Liver (tissue), 9 donors: Measurements from ENCODE around the gene STX7. TPM values are rescaled to one million over a fixed set of nuclear protein-coding genes. Genes with fewer than 3 reads are reported as not detected.

Source experiments
- DNase-seq: peaks from one replicate; pipeline ENCODE4 v3.0.0-alpha.2; 2017; ENCODE audit warnings: low spot score
- H3K27ac ChIP-seq, 2 donors: one replicate each; pipeline ENCODE4 v1.7.0; 2013; ENCODE audit warnings: inconsistent platforms in 2 of 2, low read length in 2 of 2, control low read depth in 1 of 2, low read depth in 1 of 2, mild to moderate bottlenecking in 1 of 2
- H3K27me3 ChIP-seq, 4 donors: one replicate each; pipeline versions ENCODE4 v1.6.1 to v1.7.0; 2013; ENCODE audit warnings: low read length in 3 of 4, inconsistent platforms in 1 of 4, mild to moderate bottlenecking in 1 of 4, moderate library complexity in 1 of 4; ENCODE audit not compliant: control insufficient read depth in 4 of 4, insufficient read depth in 4 of 4
- H3K36me3 ChIP-seq, 4 donors: one replicate each; pipeline versions ENCODE4 v1.6.1 to v1.7.0; 2013; ENCODE audit warnings: low read length in 3 of 4, mild to moderate bottlenecking in 3 of 4, low read depth in 1 of 4, moderate library complexity in 1 of 4; ENCODE audit not compliant: control insufficient read depth in 4 of 4, insufficient read depth in 3 of 4
- H3K4me1 ChIP-seq, 4 donors: one replicate each; pipeline versions ENCODE4 v1.6.1 to v1.7.0; 2013; ENCODE audit warnings: low read length in 3 of 4, mild to moderate bottlenecking in 3 of 4, moderate library complexity in 1 of 4; ENCODE audit not compliant: control insufficient read depth in 4 of 4, insufficient read depth in 4 of 4
- H3K4me3 ChIP-seq, 3 donors: one replicate each; pipeline versions ENCODE4 v1.6.1 to v1.7.0; 2013; ENCODE audit warnings: low read length in 3 of 3, control low read depth in 1 of 3, low read depth in 1 of 3, mild to moderate bottlenecking in 1 of 3
- H3K9ac ChIP-seq, 2 donors: one replicate each; pipeline ENCODE4 v1.7.0; 2013; ENCODE audit warnings: low read length in 2 of 2, mild to moderate bottlenecking in 2 of 2, moderate library complexity in 2 of 2, control low read depth in 1 of 2, low read depth in 1 of 2
- H3K9me3 ChIP-seq, 4 donors: one replicate each; pipeline versions ENCODE4 v1.6.1 to v1.7.0; 2013; ENCODE audit warnings: low read length in 3 of 4; ENCODE audit not compliant: control insufficient read depth in 4 of 4
- ATF3 ChIP-seq: IDR thresholded peaks from 2 replicates; pipeline ENCODE4 v1.6.1; 2016; ENCODE audit warnings: antibody characterized with exemption
- CTCF ChIP-seq: fragments of 150-350 bp; IDR thresholded peaks from 2 replicates; pipeline ENCODE4 v1.5.1; 2017; ENCODE audit warnings: improper control_type of control experiment, low read depth, low read length; ENCODE audit not compliant: missing input control
- EGR1 ChIP-seq, 2 donors: IDR thresholded peaks; 2 replicates each; pipeline ENCODE4 v1.6.1; 2016 to 2018; ENCODE audit warnings: antibody characterized with exemption in 2 of 2, low read depth in 2 of 2
- FOXA1 ChIP-seq: IDR thresholded peaks from 2 replicates; pipeline ENCODE4 v1.6.1; 2016; ENCODE audit warnings: antibody characterized with exemption
- FOXA2 ChIP-seq: IDR thresholded peaks from 2 replicates; pipeline ENCODE4 v1.6.1; 2016; ENCODE audit warnings: antibody characterized with exemption
- GABPA ChIP-seq, 2 donors: IDR thresholded peaks in 1 of 2; conservative IDR thresholded peaks in 1 of 2; 2 replicates each; pipeline ENCODE4 v1.6.1; 2016; ENCODE audit warnings: antibody characterized with exemption in 2 of 2, mild to moderate bottlenecking in 1 of 2, moderate library complexity in 1 of 2
- HNF4A ChIP-seq, 2 donors: conservative IDR thresholded peaks; 2 replicates each; pipeline ENCODE4 v1.6.1; 2016; ENCODE audit warnings: antibody characterized with exemption in 2 of 2, mild to moderate bottlenecking in 2 of 2
- HNF4G ChIP-seq: IDR thresholded peaks from 2 replicates; pipeline ENCODE4 v1.6.1; 2016; ENCODE audit warnings: antibody characterized with exemption
- JUND ChIP-seq, 2 donors: IDR thresholded peaks; 2 replicates each; pipeline ENCODE4 v1.6.1; 2016; ENCODE audit warnings: antibody characterized with exemption in 2 of 2
- MAX ChIP-seq: IDR thresholded peaks from 2 replicates; pipeline ENCODE4 v1.6.1; 2016; ENCODE audit warnings: antibody characterized with exemption
- NR2F2 ChIP-seq: IDR thresholded peaks from 2 replicates; pipeline ENCODE4 v1.6.1; 2016; ENCODE audit warnings: antibody characterized with exemption
- RAD21 ChIP-seq, 2 donors: IDR thresholded peaks; 2 replicates each; pipeline ENCODE4 v1.6.1; 2016; ENCODE audit warnings: antibody characterized with exemption in 2 of 2, mild to moderate bottlenecking in 2 of 2
- REST ChIP-seq: IDR thresholded peaks from 2 replicates; pipeline ENCODE4 v1.6.1; 2016; ENCODE audit warnings: antibody characterized with exemption, mild to moderate bottlenecking
- RXRA ChIP-seq, 2 donors: IDR thresholded peaks; 2 replicates each; pipeline ENCODE4 v1.6.1; 2017 to 2018; ENCODE audit warnings: antibody characterized with exemption in 2 of 2, mild to moderate bottlenecking in 1 of 2
- SP1 ChIP-seq: IDR thresholded peaks from 2 replicates; pipeline ENCODE4 v1.6.1; 2018; ENCODE audit warnings: antibody characterized with exemption, mild to moderate bottlenecking
- TAF1 ChIP-seq: conservative IDR thresholded peaks from 2 replicates; pipeline ENCODE4 v1.6.1; 2016; ENCODE audit warnings: antibody characterized with exemption, mild to moderate bottlenecking
- YY1 ChIP-seq: IDR thresholded peaks from 2 replicates; pipeline ENCODE4 v1.6.1; 2016; ENCODE audit warnings: antibody characterized with exemption, mild to moderate bottlenecking
- ZBTB33 ChIP-seq: IDR thresholded peaks from 2 replicates; pipeline ENCODE4 v1.6.1; 2016; ENCODE audit warnings: antibody characterized with exemption
- WGBS: extraction: QIAGEN DNeasy Blood & Tissue Kit; methylation state at CpG from one replicate; pipeline ENCODE4 v1.1.7; 2013; 5-methylcytosine and 5-hydroxymethylcytosine counted together
- polyA plus RNA-seq, 2 donors: library from polyadenylated mRNA; stranded (reverse) in 1 of 2; unstranded in 1 of 2; fragments of 200-250 nt in 1 of 2; fragments of >200 nt in 1 of 2; fragmentation: Nextera tagmentation in 1 of 2; extraction: Ambion mirVana in 1 of 2; gene quantifications; one replicate each; pipeline versions ENCODE4 v1.2.1 to v1.2.3, GENCODE V29; 2013 to 2015
- total RNA-seq, 2 donors: library from RNA; depleted of rRNA; stranded (reverse); fragments of >200 nt; gene quantifications; one replicate each; pipeline ENCODE4 v1.2.3, GENCODE V29; 2014
- donor health status: healthy.
- donor health status: healthy.
- donor health status: healthy.
- donor health status: healthy.
- donor health status: healthy.

STX7 gene
- total and polyA plus RNA-seq, 4 donors = 7.5 to 20.0 (median 14.3) TPM

GRCh38 chr6:132513831-132514545 lies 1.1 kb upstream of the STX7 start (continued):
- TF ChIP-seq EGR1 (IDR thresholded peaks at IDR 0.05; ENCODE audit: low read depth in 2 of 2) (no peak), TAF1 (no peak)

GRCh38 chr6:132512342-132512637 lies 626 bp downstream of the STX7 start:
- Histone ChIP-seq H3K9ac (peak overlapping the region in 1 of 2 donors; percentile 71), H3K27ac (peak overlapping the region; percentile 63 to 81), H3K36me3 (no peaks in the 10 kb centered on the region), H3K4me1 (peaks cover 0 to 23% (median 15%) of the 10 kb centered on the region in 4 donors), H3K27me3 (no peaks in the 10 kb centered on the region), H3K9me3 (no peaks in the 10 kb centered on the region), H3K4me3 (peak overlapping the region; percentile 78 to 94 (median 92))
- no peak for TF ChIP-seq ATF3
- TF ChIP-seq REST = no peak
- no peak for TF ChIP-seq RXRA (IDR thresholded peaks at IDR 0.05)
- no peak for TF ChIP-seq EGR1 (IDR thresholded peaks at IDR 0.05; ENCODE audit: low read depth in 2 of 2)
- TF ChIP-seq ZBTB33 = no peak
- TF ChIP-seq CTCF = no peak
- no peak for TF ChIP-seq FOXA2
- TF ChIP-seq GABPA (IDR thresholded peaks at IDR 0.05 in 1 of 2, conservative IDR thresholded peaks at IDR 0.05 in 1 of 2) = no peak
- TF ChIP-seq YY1 = no peak
- no peak for TF ChIP-seq RAD21 (IDR thresholded peaks at IDR 0.05)
- no peak for TF ChIP-seq HNF4A (conservative IDR thresholded peaks at IDR 0.05)
- no peak for TF ChIP-seq NR2F2
- no peak for TF ChIP-seq SP1
- TF ChIP-seq HNF4G = no peak
- TF ChIP-seq MAX = no peak
- no peak for TF ChIP-seq FOXA1
- TF ChIP-seq JUND (IDR thresholded peaks at IDR 0.05) = no peak
- under 1% methylated on average over 7 of the region's 7 CpGs for WGBS
- DNase-seq = no peak
